DND-41 (cell line): ENCODE measurements around the gene SLC34A3.

ENCODE experiments used
- ATAC-seq: fragments of 200-7000 bp; cut with Tn5 transposase; 3 replicates; pipeline ENCODE4 v1.9.1; 2021; ENCODE audit warnings: low read depth; ENCODE audit not compliant: insufficient read depth
- DNase-seq: peaks from one replicate; pipeline ENCODE4 v3.0.0-alpha.2; 2020
- H2AFZ ChIP-seq: 2 replicates; pipeline ENCODE4 v1.6.0; 2012; ENCODE audit warnings: low read depth, low read length
- H3K27ac ChIP-seq: 2 replicates; pipeline ENCODE4 v1.5.1; 2012; ENCODE audit warnings: low read length, inconsistent platforms
- H3K27me3 ChIP-seq: fragments of 200-600 bp; sonication (generic); 2 replicates; pipeline ENCODE4 v1.6.0; 2012; ENCODE audit warnings: low read length, mild to moderate bottlenecking, inconsistent platforms; ENCODE audit not compliant: insufficient read depth, poor library complexity
- H3K36me3 ChIP-seq: 2 replicates; pipeline ENCODE4 v1.5.1; 2012; ENCODE audit warnings: low read length, inconsistent platforms; ENCODE audit not compliant: insufficient read depth
- H3K4me1 ChIP-seq: 2 replicates; pipeline ENCODE4 v1.5.1; 2012; ENCODE audit warnings: mild to moderate bottlenecking, low read length; ENCODE audit not compliant: insufficient read depth
- H3K4me2 ChIP-seq: 2 replicates; pipeline ENCODE4 v1.6.0; 2012; ENCODE audit warnings: mild to moderate bottlenecking, moderate library complexity, low read length, inconsistent platforms; ENCODE audit not compliant: insufficient read depth
- H3K4me3 ChIP-seq, 2 experiments: fragments of 200-600 bp in 1 of 2; shearing (Covaris generic) in 1 of 2; 2 replicates each; pipeline ENCODE4 v1.5.1; 2012 to 2016; ENCODE audit warnings: inconsistent platforms in 2 of 2, low read length in 2 of 2, mild to moderate bottlenecking in 2 of 2, low read depth in 1 of 2, moderate library complexity in 1 of 2
- H3K79me2 ChIP-seq: 2 replicates; pipeline ENCODE4 v1.6.0; 2012; ENCODE audit warnings: low read length, inconsistent platforms; ENCODE audit not compliant: insufficient read depth
- H3K9ac ChIP-seq: 2 replicates; pipeline ENCODE4 v1.6.0; 2012; ENCODE audit warnings: low read depth, mild to moderate bottlenecking, inconsistent platforms, low read length, moderate library complexity
- H3K9me3 ChIP-seq: 2 replicates; pipeline ENCODE4 v1.5.1; 2012; ENCODE audit warnings: low read length, moderate library complexity, mild to moderate bottlenecking, inconsistent platforms; ENCODE audit not compliant: insufficient read depth, severe bottlenecking
- H4K20me1 ChIP-seq: 2 replicates; pipeline ENCODE4 v1.6.0; 2012; ENCODE audit warnings: low read length; ENCODE audit not compliant: insufficient read depth
- CTCF ChIP-seq: IDR thresholded peaks from 2 replicates; pipeline ENCODE4 v1.5.1; 2012; ENCODE audit warnings: borderline replicate concordance, low read length, moderate library complexity, mild to moderate bottlenecking; ENCODE audit not compliant: poor library complexity, severe bottlenecking; ENCODE audit errors: extremely low read depth
- EZH2 ChIP-seq: IDR thresholded peaks from 3 replicates; pipeline ENCODE4 v1.6.1; 2012; ENCODE audit warnings: borderline replicate concordance, low read depth, mild to moderate bottlenecking, moderate library complexity, low read length, inconsistent platforms; ENCODE audit not compliant: severe bottlenecking

Gene SLC34A3

GRCh38 chr9:137281345-137282116 lies 50.8 kb downstream of the SLC34A3 start:
- no peak overlapping the region for H3K27ac ChIP-seq
- no peak overlapping the region for H2AFZ ChIP-seq
- H3K4me1 ChIP-seq = no peaks in the 10 kb centered on the region
- H3K9me3 ChIP-seq = no peaks in the 10 kb centered on the region
- no peaks in the 10 kb centered on the region for H3K36me3 ChIP-seq
- DNase-seq (no peak), ATAC-seq (no peak)
- TF ChIP-seq EZH2 (no peak), CTCF (no peak)
- H4K20me1 ChIP-seq = no peaks in the 10 kb centered on the region
- no peaks in the 10 kb centered on the region for H3K79me2 ChIP-seq
- no peak overlapping the region for H3K9ac ChIP-seq
- H3K4me2 ChIP-seq = no peak overlapping the region
- H3K27me3 ChIP-seq = no peaks in the 10 kb centered on the region
- no peak overlapping the region for H3K4me3 ChIP-seq
